Measurements from ENCODE around the gene NEFH. TPM values are rescaled to one million over a fixed set of nuclear protein-coding genes. Genes with fewer than 3 reads are reported as not detected.

The NEFH gene
- total RNA-seq, 1 experiment from 2014 or later = not detected

GRCh38 chr22:29456211-29456671 lies 23.8 kb upstream of the NEFH start:
- TF ChIP-seq EGR1 (IDR thresholded peaks at IDR 0.05; ENCODE audit: low read depth) = no peak
- no peak for TF ChIP-seq SIN3A (IDR thresholded peaks at IDR 0.05; ENCODE audit: low read depth)
- no peak for TF ChIP-seq JUND (IDR thresholded peaks at IDR 0.05)
- TF ChIP-seq ELF1 (IDR thresholded peaks at IDR 0.05; ENCODE audit: borderline replicate concordance, low read depth) = no peak
- TF ChIP-seq SRF (IDR thresholded peaks at IDR 0.05; ENCODE audit: low read depth) = no peak
- TF ChIP-seq POLR2AphosphoS5 (IDR thresholded peaks at IDR 0.05; ENCODE audit: low read depth, low read length) = no peak
- no peak for TF ChIP-seq FOSL1 (IDR thresholded peaks at IDR 0.05; ENCODE audit: low read depth)
- TF ChIP-seq REST (IDR thresholded peaks at IDR 0.05; ENCODE audit: low read depth) = no peak
- TF ChIP-seq SP1 (IDR thresholded peaks at IDR 0.05; ENCODE audit: low read depth) = no peak
- no peak for TF ChIP-seq CTCF (IDR thresholded peaks at IDR 0.05 in 2 of 3, conservative IDR thresholded peaks at IDR 0.05 in 1 of 3; ENCODE audit: borderline replicate concordance in 1 of 3, insufficient read depth in 1 of 3, low read depth in 2 of 3, low read length in 2 of 3)
- no peak for TF ChIP-seq ZNF274 (IDR thresholded peaks at IDR 0.05; ENCODE audit: low read depth, low read length)
- no peak for TF ChIP-seq EZH2 (IDR thresholded peaks at IDR 0.05)
- TF ChIP-seq TCF7L2 (IDR thresholded peaks at IDR 0.05; ENCODE audit: borderline replicate concordance, extremely low read depth, insufficient read depth, insufficient read length) = no peak
- POLR2A ChIA-PET = no interaction called here
- Histone ChIP-seq H3K36me3 (ENCODE audit: control insufficient read depth in 1 of 2, insufficient read depth in 2 of 2, low read length in 2 of 2) (no peaks in the 10 kb centered on the region), H3K9me2 (ENCODE audit: insufficient read depth) (no peaks in the 10 kb centered on the region), H3K4me2 (ENCODE audit: low read length) (no peak overlapping the region), H4K20me1 (ENCODE audit: insufficient read depth) (no peaks in the 10 kb centered on the region), H3K4me3 (replicated peaks in 1 of 2; ENCODE audit: low read depth in 1 of 2, low read length in 2 of 2) (no peak overlapping the region), H3K79me2 (ENCODE audit: insufficient read depth, low read length) (no peaks in the 10 kb centered on the region), H3K27me3 (ENCODE audit: insufficient read depth, low read length) (no peaks in the 10 kb centered on the region), H2AFZ (ENCODE audit: low read depth, low read length, poor library complexity, severe bottlenecking) (no peak overlapping the region), H3K9me3 (ENCODE audit: control insufficient read depth in 1 of 2, insufficient read depth in 1 of 2, low read depth in 1 of 2, low read length in 2 of 2) (no peaks in the 10 kb centered on the region), H3K27ac (ENCODE audit: low read depth, low read length) (no peak overlapping the region), H3K9ac (ENCODE audit: low read length) (no peak overlapping the region), H3K4me1 (ENCODE audit: control insufficient read depth in 1 of 2, insufficient read depth in 2 of 2, low read length in 2 of 2) (peaks cover 0 to 6% of the 10 kb centered on the region in 2 experiments; a peak in 1 of 4 replicates)
- no peak for ATAC-seq
- RAD21 ChIA-PET (ENCODE audit: low non-redundant PET in 1 of 2, low total read pairs in 2 of 2, uncharacterized antibody in 2 of 2, unreplicated experiment in 2 of 2) = no interaction called here
- BruUV-seq (replicated peaks) = no TSS peak
- no peak for DNase-seq (ENCODE audit: low read depth, low spot score)
- intact Hi-C loops (cut with micrococcal nuclease) = no loop called here
- CTCF ChIA-PET = no interaction called here
